GM18873 (cell line): ENCODE measurements around the gene RDH8.
"Not testable (repeated sequence)": the region's sequence is repeated elsewhere in the genome, so short reads cannot be mapped to it uniquely, and the experiment has no call there.

ENCODE experiments used
- ATAC-seq: cut with Tn5 transposase; IDR thresholded peaks from one replicate; pipeline ENCODE4 v1.9.1; 2021; ENCODE audit warnings: mild to moderate bottlenecking, moderate library complexity, moderate number of reproducible peaks; ENCODE audit not compliant: unreplicated experiment, low FRiP score

The RDH8 gene

GRCh38 chr19:10004617-10005016 is 8.7 kb upstream of the RDH8 start:
- ATAC-seq, result no peak

GRCh38 chr19:10005632-10006334 is 7.5 kb upstream of the RDH8 start:
- no peak for ATAC-seq

- no peak for ATAC-seq
Measured at GRCh38 chr19:10006335-10006708, 7.0 kb upstream of the RDH8 start.

- no peak for ATAC-seq
Measured at GRCh38 chr19:10006752-10007323, 6.4 kb upstream of the RDH8 start.

GRCh38 chr19:10007371-10008183 is 5.7 kb upstream of the RDH8 start:
- no peak for ATAC-seq

GRCh38 chr19:10008184-10008765 is 5.0 kb upstream of the RDH8 start:
- no peak for ATAC-seq

- ATAC-seq, result no peak
Measured at GRCh38 chr19:10009714-10010224, 3.5 kb upstream of the RDH8 start.

GRCh38 chr19:10010247-10010691 is 3.0 kb upstream of the RDH8 start, which contains the start of gene COL5A3:
TSS of gene COL5A3 (minus strand) at chr19:10010504. CDS start at chr19:10010385, 119 bp downstream.
- no peak for ATAC-seq

- no peak for ATAC-seq
Measured at GRCh38 chr19:10010939-10011338, 2.3 kb upstream of the RDH8 start.

GRCh38 chr19:10011974-10012373 is 1.3 kb upstream of the RDH8 start:
- no peak for ATAC-seq

GRCh38 chr19:10013834-10014618 is 743 bp downstream of the RDH8 start:
- ATAC-seq, result no peak

- no peak for ATAC-seq
Measured at GRCh38 chr19:10018263-10018662, 5.0 kb downstream of the RDH8 start.

- ATAC-seq, result no peak
Measured at GRCh38 chr19:10018786-10019185, 5.5 kb downstream of the RDH8 start.

- no peak for ATAC-seq
Measured at GRCh38 chr19:10019246-10019645, 6.0 kb downstream of the RDH8 start.

- no peak for ATAC-seq
Measured at GRCh38 chr19:10020851-10021250, 7.6 kb downstream of the RDH8 start.

GRCh38 chr19:10021446-10021845 is 8.2 kb downstream of the RDH8 start:
- no peak for ATAC-seq

- ATAC-seq, result no peak
Measured at GRCh38 chr19:10021863-10022262, 8.6 kb downstream of the RDH8 start.

- not testable (repeated sequence) for ATAC-seq
Measured at GRCh38 chr19:10023096-10023495, 9.8 kb downstream of the RDH8 start.

- no peak for ATAC-seq
Measured at GRCh38 chr19:10026744-10027143, 13.5 kb downstream of the RDH8 start.
